Measurements from ENCODE around the gene SP9. TPM values are rescaled to one million over a fixed set of nuclear protein-coding genes. Genes with fewer than 3 reads are reported as not detected.
A peak's percentile ranks its signal among the peaks of the same experiment; 100 is the strongest.

The SP9 gene
- total and polyA plus RNA-seq, 9 of the 15 experiments (the other 6 are each of a cell fraction or from before 2014, with no cell fraction given): 0.04 to 0.23 (median 0.11) TPM; not detected in 3

- TF ChIP-seq, protein P1, sequence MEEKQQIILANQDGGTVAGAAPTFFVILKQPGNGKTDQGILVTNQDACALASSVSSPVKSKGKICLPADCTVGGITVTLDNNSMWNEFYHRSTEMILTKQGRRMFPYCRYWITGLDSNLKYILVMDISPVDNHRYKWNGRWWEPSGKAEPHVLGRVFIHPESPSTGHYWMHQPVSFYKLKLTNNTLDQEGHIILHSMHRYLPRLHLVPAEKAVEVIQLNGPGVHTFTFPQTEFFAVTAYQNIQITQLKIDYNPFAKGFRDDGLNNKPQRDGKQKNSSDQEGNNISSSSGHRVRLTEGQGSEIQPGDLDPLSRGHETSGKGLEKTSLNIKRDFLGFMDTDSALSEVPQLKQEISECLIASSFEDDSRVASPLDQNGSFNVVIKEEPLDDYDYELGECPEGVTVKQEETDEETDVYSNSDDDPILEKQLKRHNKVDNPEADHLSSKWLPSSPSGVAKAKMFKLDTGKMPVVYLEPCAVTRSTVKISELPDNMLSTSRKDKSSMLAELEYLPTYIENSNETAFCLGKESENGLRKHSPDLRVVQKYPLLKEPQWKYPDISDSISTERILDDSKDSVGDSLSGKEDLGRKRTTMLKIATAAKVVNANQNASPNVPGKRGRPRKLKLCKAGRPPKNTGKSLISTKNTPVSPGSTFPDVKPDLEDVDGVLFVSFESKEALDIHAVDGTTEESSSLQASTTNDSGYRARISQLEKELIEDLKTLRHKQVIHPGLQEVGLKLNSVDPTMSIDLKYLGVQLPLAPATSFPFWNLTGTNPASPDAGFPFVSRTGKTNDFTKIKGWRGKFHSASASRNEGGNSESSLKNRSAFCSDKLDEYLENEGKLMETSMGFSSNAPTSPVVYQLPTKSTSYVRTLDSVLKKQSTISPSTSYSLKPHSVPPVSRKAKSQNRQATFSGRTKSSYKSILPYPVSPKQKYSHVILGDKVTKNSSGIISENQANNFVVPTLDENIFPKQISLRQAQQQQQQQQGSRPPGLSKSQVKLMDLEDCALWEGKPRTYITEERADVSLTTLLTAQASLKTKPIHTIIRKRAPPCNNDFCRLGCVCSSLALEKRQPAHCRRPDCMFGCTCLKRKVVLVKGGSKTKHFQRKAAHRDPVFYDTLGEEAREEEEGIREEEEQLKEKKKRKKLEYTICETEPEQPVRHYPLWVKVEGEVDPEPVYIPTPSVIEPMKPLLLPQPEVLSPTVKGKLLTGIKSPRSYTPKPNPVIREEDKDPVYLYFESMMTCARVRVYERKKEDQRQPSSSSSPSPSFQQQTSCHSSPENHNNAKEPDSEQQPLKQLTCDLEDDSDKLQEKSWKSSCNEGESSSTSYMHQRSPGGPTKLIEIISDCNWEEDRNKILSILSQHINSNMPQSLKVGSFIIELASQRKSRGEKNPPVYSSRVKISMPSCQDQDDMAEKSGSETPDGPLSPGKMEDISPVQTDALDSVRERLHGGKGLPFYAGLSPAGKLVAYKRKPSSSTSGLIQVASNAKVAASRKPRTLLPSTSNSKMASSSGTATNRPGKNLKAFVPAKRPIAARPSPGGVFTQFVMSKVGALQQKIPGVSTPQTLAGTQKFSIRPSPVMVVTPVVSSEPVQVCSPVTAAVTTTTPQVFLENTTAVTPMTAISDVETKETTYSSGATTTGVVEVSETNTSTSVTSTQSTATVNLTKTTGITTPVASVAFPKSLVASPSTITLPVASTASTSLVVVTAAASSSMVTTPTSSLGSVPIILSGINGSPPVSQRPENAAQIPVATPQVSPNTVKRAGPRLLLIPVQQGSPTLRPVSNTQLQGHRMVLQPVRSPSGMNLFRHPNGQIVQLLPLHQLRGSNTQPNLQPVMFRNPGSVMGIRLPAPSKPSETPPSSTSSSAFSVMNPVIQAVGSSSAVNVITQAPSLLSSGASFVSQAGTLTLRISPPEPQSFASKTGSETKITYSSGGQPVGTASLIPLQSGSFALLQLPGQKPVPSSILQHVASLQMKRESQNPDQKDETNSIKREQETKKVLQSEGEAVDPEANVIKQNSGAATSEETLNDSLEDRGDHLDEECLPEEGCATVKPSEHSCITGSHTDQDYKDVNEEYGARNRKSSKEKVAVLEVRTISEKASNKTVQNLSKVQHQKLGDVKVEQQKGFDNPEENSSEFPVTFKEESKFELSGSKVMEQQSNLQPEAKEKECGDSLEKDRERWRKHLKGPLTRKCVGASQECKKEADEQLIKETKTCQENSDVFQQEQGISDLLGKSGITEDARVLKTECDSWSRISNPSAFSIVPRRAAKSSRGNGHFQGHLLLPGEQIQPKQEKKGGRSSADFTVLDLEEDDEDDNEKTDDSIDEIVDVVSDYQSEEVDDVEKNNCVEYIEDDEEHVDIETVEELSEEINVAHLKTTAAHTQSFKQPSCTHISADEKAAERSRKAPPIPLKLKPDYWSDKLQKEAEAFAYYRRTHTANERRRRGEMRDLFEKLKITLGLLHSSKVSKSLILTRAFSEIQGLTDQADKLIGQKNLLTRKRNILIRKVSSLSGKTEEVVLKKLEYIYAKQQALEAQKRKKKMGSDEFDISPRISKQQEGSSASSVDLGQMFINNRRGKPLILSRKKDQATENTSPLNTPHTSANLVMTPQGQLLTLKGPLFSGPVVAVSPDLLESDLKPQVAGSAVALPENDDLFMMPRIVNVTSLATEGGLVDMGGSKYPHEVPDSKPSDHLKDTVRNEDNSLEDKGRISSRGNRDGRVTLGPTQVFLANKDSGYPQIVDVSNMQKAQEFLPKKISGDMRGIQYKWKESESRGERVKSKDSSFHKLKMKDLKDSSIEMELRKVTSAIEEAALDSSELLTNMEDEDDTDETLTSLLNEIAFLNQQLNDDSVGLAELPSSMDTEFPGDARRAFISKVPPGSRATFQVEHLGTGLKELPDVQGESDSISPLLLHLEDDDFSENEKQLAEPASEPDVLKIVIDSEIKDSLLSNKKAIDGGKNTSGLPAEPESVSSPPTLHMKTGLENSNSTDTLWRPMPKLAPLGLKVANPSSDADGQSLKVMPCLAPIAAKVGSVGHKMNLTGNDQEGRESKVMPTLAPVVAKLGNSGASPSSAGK (IDR thresholded peaks at IDR 0.05): peak; percentile 41
- TF ChIP-seq KDM4B (IDR thresholded peaks at IDR 0.05; ENCODE audit: borderline replicate concordance in 2 of 2, low read depth in 1 of 2) (0 out of 4 replicates have a peak, but pooled peaks of 1 of the 2 experiments have one; percentile 24), TAF7 (tag; IDR thresholded peaks at IDR 0.05) (no peak), HDAC1 (IDR thresholded peaks at IDR 0.05) (peak in 1 of 2 experiments; percentile 21; a peak in 1 of 4 replicates), GABPA (tag; conservative IDR thresholded peaks at IDR 0.05; ENCODE audit: low read depth) (no peak), TAF9B (IDR thresholded peaks at IDR 0.05; ENCODE audit: partially characterized antibody) (no peak), ID3 (CRISPR knock-in tag; IDR thresholded peaks at IDR 0.05) (no peak), ID3 (tag; IDR thresholded peaks at IDR 0.05) (peak; percentile 69), NCOA6 (IDR thresholded peaks at IDR 0.05) (no peak), CBX8 (IDR thresholded peaks at IDR 0.05; ENCODE audit: borderline replicate concordance, extremely low read depth, low read depth, low read length, poor library complexity, severe bottlenecking) (no peak), ZBTB43 (CRISPR knock-in tag; IDR thresholded peaks at IDR 0.05) (0 out of 2 replicates have a peak, but pooled peaks have one; percentile 38), SRSF7 (optimal IDR thresholded peaks at IDR 0.05; ENCODE audit: low read depth, low read length) (no peak), ZFP36 (IDR thresholded peaks at IDR 0.05; ENCODE audit: low read depth, low read length, partially characterized antibody) (peak; percentile 82)
Observed at GRCh38 chr2:174337337-174338146, 2.8 kb downstream of the SP9 start (continued).
